Stimulated activated naive CD4-positive, alpha-beta T cell treated with Interleukin-2 at 50 U/mL for 16 hours (primary cell): ENCODE measurements around the gene MEI1.
A peak's percentile ranks its signal among the peaks of the same experiment; 100 is the strongest.

ENCODE experiments used
- DNase-seq: peaks from one replicate; lab custom pipeline; 2025; lab: John Stamatoyannopoulos, UW

The MEI1 gene

GRCh38 chr22:41842996-41843970, 144.0 kb downstream of the MEI1 start:
- DNase-seq, result peak; percentile 26

- DNase-seq, result no peak
Measured at GRCh38 chr22:41844036-41844435, 144.7 kb downstream of the MEI1 start.

- DNase-seq, result no peak
Measured at GRCh38 chr22:41844513-41844912, 145.2 kb downstream of the MEI1 start.

- DNase-seq, result no peak
Measured at GRCh38 chr22:41845380-41846267, 146.3 kb downstream of the MEI1 start.

- DNase-seq, result no peak
Measured at GRCh38 chr22:41846268-41846987, 147.1 kb downstream of the MEI1 start.

- DNase-seq, result no peak
Measured at GRCh38 chr22:41847300-41847699, 148.0 kb downstream of the MEI1 start.

GRCh38 chr22:41848468-41848867, 149.2 kb downstream of the MEI1 start:
- no peak for DNase-seq
